ENCODE measurements around the gene ADAMTS2.

The ADAMTS2 gene

DNA sequence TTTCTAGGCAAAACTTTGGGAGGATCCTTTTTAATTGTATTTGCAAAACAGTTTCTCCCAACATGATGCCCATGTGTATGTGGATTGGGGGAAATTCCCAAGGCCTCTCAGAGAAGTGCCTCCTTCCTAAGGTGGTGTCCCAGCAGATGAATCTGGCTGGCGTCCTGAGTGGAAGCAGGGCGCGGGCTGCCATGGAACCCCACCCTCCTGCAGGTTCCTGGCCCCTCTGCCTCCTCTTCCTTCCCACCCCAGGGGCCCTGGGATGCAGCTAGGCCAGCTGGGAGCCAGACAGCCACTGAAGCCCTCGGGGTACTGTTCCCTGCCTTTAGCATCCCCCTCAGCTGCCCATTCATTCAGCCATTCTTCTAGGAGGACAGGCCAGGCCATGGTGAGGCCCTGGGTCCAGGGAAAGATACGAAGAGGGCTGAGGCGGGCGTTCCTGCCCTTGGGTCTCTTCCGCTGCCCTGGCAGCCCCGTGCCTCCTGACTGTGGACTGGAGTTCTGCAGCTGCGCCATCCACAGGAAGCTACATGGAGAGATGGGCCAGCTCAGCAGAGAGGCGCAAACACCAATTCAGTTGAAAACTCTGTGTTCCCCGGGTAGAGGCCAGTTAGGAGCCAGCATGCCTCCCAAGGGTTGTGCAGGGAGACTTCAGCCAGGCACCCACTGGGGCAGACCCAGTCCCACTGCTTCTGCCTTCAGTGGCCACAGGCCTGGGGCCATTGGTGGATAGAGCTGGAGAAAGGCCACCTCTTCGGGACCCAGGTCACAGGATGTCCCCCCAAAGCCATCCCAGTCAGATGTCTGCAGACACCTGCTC, 36.5 kb downstream of the ADAMTS2 start:
- no peak for DNase-seq (ENCODE audit: extremely low spot score)
- TF ChIP-seq TARDBP (IDR thresholded peaks at IDR 0.05) (no peak), ELF4 (IDR thresholded peaks at IDR 0.05) (no peak), FOXK2 (IDR thresholded peaks at IDR 0.05) (no peak), SUZ12 (IDR thresholded peaks at IDR 0.05) (no peak), ARNT (IDR thresholded peaks at IDR 0.05) (no peak), HDGF (IDR thresholded peaks at IDR 0.05; ENCODE audit: borderline replicate concordance) (no peak), FOXA1 (IDR thresholded peaks at IDR 0.05) (no peak), FOXM1 (IDR thresholded peaks at IDR 0.05; ENCODE audit: borderline replicate concordance) (no peak), BHLHE40 (IDR thresholded peaks at IDR 0.05; ENCODE audit: borderline replicate concordance) (no peak), LEF1 (IDR thresholded peaks at IDR 0.05; ENCODE audit: borderline replicate concordance) (no peak), SP1 (IDR thresholded peaks at IDR 0.05) (no peak), NFRKB (IDR thresholded peaks at IDR 0.05) (no peak), ZNF384 (IDR thresholded peaks at IDR 0.05) (no peak), L3MBTL2 (conservative IDR thresholded peaks at IDR 0.05) (no peak), CTBP1 (IDR thresholded peaks at IDR 0.05; ENCODE audit: borderline replicate concordance) (no peak)
- TF ChIP-seq, protein P1, sequence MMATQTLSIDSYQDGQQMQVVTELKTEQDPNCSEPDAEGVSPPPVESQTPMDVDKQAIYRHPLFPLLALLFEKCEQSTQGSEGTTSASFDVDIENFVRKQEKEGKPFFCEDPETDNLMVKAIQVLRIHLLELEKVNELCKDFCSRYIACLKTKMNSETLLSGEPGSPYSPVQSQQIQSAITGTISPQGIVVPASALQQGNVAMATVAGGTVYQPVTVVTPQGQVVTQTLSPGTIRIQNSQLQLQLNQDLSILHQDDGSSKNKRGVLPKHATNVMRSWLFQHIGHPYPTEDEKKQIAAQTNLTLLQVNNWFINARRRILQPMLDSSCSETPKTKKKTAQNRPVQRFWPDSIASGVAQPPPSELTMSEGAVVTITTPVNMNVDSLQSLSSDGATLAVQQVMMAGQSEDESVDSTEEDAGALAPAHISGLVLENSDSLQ (IDR thresholded peaks at IDR 0.05) = no peak
- ChIA-PET POLR2A (no interaction called here), CTCF (no interaction called here)

DNA sequence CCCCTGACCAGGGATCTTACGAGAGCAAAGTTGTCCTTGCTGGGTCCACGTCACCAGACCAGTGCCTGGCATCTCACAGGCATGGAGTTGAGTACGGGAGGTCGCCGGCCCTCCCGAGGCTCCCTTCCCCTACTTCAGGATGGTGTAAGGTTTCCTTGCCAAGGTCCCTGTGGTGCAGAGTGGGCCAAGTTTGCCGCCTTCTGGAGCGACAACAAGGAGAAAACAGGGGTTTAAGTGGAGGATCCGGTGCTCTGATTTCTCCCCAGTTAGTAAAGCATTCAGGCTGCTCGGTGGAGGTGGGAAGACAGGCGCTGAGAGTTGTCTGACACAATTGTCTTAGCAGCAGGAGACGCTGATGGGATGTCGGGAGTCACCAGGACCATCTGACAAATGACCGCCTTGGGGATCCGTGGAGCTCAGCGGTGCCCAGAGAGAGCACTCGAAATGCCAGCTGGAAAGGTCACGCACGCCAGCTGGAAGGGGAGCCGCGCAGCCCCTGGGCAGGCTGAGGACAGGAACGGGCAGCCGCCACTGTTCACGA, 37.3 kb downstream of the ADAMTS2 start:
- ChIA-PET POLR2A (no interaction called here), CTCF (no interaction called here)
- no peak for TF ChIP-seq CTBP1 (IDR thresholded peaks at IDR 0.05; ENCODE audit: borderline replicate concordance)
- TF ChIP-seq NFRKB (IDR thresholded peaks at IDR 0.05) = no peak
- TF ChIP-seq BHLHE40 (IDR thresholded peaks at IDR 0.05; ENCODE audit: borderline replicate concordance) = no peak
- TF ChIP-seq L3MBTL2 (conservative IDR thresholded peaks at IDR 0.05) = no peak
- TF ChIP-seq ZNF384 (IDR thresholded peaks at IDR 0.05) = no peak
- TF ChIP-seq, protein P1 (IDR thresholded peaks at IDR 0.05) = no peak
- TF ChIP-seq SP1 (IDR thresholded peaks at IDR 0.05) = no peak
- no peak for DNase-seq (ENCODE audit: extremely low spot score)

DNA sequence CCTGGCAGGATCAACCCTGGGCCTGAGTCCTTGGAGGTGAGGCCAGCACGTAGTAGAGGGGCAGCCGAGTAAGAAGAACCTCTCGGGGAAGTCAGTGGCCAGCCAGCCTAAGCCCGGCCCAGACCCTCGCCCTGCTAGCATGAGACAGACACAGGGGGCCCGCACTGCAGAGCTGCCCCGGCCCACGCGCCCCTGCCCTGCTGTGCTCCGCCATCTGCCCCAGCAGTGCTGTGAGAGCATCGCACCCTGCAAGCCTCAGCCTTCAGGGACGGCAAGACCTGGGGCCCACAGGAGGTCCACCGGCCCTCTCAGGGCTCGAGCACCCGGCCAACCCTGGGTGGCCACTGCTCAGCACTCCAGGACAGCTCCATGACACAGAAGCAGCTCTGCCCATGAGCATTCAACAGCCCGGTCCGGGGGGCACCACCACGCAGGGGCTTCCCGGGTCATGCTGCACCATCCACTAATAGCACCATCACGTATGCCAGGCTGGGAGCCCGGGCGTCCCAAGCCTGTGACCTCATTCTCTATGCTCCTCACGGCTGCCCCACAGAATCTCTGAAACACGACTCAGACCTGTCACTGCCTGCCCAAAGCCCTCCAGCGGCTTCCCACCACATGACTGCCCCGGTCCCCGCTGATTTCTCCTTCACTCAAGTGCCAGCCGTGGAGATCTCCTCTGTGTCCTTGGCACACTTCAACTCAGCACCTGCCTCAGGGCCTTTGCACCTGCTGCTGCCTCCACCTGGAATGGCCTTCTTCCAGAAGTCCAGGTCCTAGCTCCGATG, 38.1 kb downstream of the ADAMTS2 start:
- CTCF ChIA-PET = no interaction called here
- POLR2A ChIA-PET = no interaction called here
- DNase-seq (ENCODE audit: extremely low spot score) = no peak
- TF ChIP-seq SUZ12 (IDR thresholded peaks at IDR 0.05) (no peak), L3MBTL2 (conservative IDR thresholded peaks at IDR 0.05) (no peak), FOXK2 (IDR thresholded peaks at IDR 0.05) (no peak), CTBP1 (IDR thresholded peaks at IDR 0.05; ENCODE audit: borderline replicate concordance) (no peak), TARDBP (IDR thresholded peaks at IDR 0.05) (no peak), LEF1 (IDR thresholded peaks at IDR 0.05; ENCODE audit: borderline replicate concordance) (no peak), BHLHE40 (IDR thresholded peaks at IDR 0.05; ENCODE audit: borderline replicate concordance) (no peak), FOXA1 (IDR thresholded peaks at IDR 0.05) (no peak), SP1 (IDR thresholded peaks at IDR 0.05) (no peak), HDGF (IDR thresholded peaks at IDR 0.05; ENCODE audit: borderline replicate concordance) (no peak), NFRKB (IDR thresholded peaks at IDR 0.05) (no peak), ELF4 (IDR thresholded peaks at IDR 0.05) (no peak), ARNT (IDR thresholded peaks at IDR 0.05) (no peak), ZNF384 (IDR thresholded peaks at IDR 0.05) (no peak), FOXM1 (IDR thresholded peaks at IDR 0.05; ENCODE audit: borderline replicate concordance) (no peak)
- TF ChIP-seq, protein P1 (IDR thresholded peaks at IDR 0.05) = no peak

DNA sequence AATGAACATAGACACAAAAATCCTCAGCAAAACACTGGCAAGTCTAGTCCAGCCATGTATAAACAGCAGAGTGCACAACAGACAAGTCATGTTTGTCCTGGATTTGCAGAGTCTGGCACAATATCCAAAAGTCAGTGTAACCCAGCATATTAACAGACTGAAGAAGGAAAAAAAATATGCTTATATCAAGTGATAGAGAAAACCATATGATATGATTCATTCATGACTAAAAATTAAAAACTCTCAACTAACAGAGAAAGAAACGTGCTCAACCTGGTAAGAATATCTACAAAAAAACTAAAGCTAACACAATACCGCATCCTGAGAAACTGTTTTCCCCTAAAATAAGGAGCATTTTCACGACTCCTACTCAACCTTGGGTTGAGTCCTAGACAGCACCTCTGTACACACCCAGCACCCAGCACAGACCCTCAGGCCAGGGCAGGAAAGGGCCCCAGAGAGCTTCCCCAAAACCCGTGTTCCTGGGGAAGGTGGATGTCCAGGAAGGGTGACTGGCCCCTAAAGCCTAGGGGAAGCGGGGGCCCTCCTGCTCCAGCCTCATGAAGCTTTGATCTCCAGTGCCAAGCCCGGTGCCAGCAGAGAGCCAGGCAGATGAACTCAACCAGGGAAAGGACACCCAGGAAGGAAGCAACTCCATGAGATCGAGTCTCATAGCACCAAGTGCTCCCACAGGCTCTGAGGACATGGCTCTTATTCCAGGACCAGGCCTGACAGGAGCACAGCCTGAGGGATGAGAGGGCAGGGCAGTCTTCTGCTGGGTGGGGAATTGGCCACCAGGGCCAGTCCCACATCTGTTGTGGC, 38.9 kb downstream of the ADAMTS2 start:
- POLR2A ChIA-PET = no interaction called here
- TF ChIP-seq L3MBTL2 (conservative IDR thresholded peaks at IDR 0.05) (no peak), NFRKB (IDR thresholded peaks at IDR 0.05) (no peak), ZNF384 (IDR thresholded peaks at IDR 0.05) (no peak), TARDBP (IDR thresholded peaks at IDR 0.05) (no peak), CTBP1 (IDR thresholded peaks at IDR 0.05; ENCODE audit: borderline replicate concordance) (no peak), LEF1 (IDR thresholded peaks at IDR 0.05; ENCODE audit: borderline replicate concordance) (no peak)
- no peak for DNase-seq (ENCODE audit: extremely low spot score)
- CTCF ChIA-PET = no interaction called here

DNA sequence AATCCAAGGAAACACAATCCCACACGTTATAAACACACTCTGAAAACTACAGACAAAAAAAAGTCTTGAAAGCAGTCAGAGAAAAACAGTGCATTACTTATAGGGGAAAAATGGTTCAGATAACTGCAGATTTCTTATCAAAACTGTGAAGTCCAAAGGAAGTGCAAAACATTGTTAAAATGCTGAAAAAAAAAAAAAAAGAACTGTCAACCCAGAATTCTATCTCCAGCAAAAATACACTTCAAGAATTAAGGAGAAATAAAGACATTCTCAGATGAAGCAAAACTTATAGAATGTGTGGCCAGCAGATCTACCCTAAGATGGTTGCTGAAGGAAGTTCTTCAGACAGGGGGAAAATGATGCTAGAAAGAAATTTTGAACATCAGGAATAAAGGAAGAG, 40.4 kb downstream of the ADAMTS2 start:
- ChIA-PET CTCF (no interaction called here), POLR2A (no interaction called here)
- TF ChIP-seq LEF1 (IDR thresholded peaks at IDR 0.05; ENCODE audit: borderline replicate concordance) (no peak), HDGF (IDR thresholded peaks at IDR 0.05; ENCODE audit: borderline replicate concordance) (no peak), FOXM1 (IDR thresholded peaks at IDR 0.05; ENCODE audit: borderline replicate concordance) (no peak), SUZ12 (IDR thresholded peaks at IDR 0.05) (no peak), NFRKB (IDR thresholded peaks at IDR 0.05) (no peak), SP1 (IDR thresholded peaks at IDR 0.05) (no peak), FOXK2 (IDR thresholded peaks at IDR 0.05) (no peak), ZNF384 (IDR thresholded peaks at IDR 0.05) (0 out of 2 replicates have a peak, but pooled peaks have one; percentile 22)
- TF ChIP-seq, protein P1 (IDR thresholded peaks at IDR 0.05) = no peak
- DNase-seq (ENCODE audit: extremely low spot score) = no peak
